ENCODE results near the gene BMP4. TPM values are rescaled to one million over a fixed set of nuclear protein-coding genes. Genes with fewer than 3 reads are reported as not detected.
A peak's percentile ranks its signal among the peaks of the same experiment; 100 is the strongest.

Gene BMP4
- total and polyA plus RNA-seq, 2 of the 13 experiments (the other 11 are each of a cell fraction or from before 2014, with no cell fraction given): 56.4 to 169 TPM

- Histone ChIP-seq H3K9me3 (ENCODE audit: low read length) (no peaks in the 10 kb centered on the region), H3K9ac (ENCODE audit: insufficient read depth, low read depth, low read length) (peak overlapping the region; percentile 93), H4K20me1 (ENCODE audit: insufficient read depth, low read length) (peaks cover 4% of the 10 kb centered on the region; the same call in 1 of the 2 replicates), H3K27me3 (ENCODE audit: control insufficient read depth in 1 of 2, insufficient read depth in 2 of 2, low read length in 2 of 2) (no peaks in the 10 kb centered on the region; a peak in 1 of 5 replicates), H3K4me2 (ENCODE audit: low read depth, low read length) (peak overlapping the region; percentile 75), H3K27ac (ENCODE audit: extremely low read length, insufficient read depth, low read length) (peak overlapping the region; percentile 85), H2AFZ (ENCODE audit: low read length) (peak overlapping the region; percentile 4), H3K4me3 (replicated peaks in 1 of 3; ENCODE audit: insufficient read depth in 1 of 3, low read depth in 2 of 3, low read length in 3 of 3) (peak overlapping the region in 1 of 3 experiments; percentile 92; a peak in 1 of 6 replicates), H3K36me3 (replicated peaks in 1 of 2; ENCODE audit: control insufficient read depth in 1 of 2, insufficient read depth in 2 of 2, low read length in 2 of 2) (peaks cover 0 to 5% of the 10 kb centered on the region in 2 experiments; a peak in 3 of 5 replicates), H3K4me1 (ENCODE audit: insufficient read depth, low read length) (peaks cover 55% of the 10 kb centered on the region), H3K79me2 (ENCODE audit: insufficient read depth, low read length) (peaks cover 45% of the 10 kb centered on the region)
- FAIRE-seq (peak; percentile 58), DNase-seq (ENCODE audit: low spot score) (peak; percentile 26), ATAC-seq (no peak)
- intact Hi-C loops (cut with micrococcal nuclease; ENCODE audit: unreplicated experiment): loop anchor here (2.0 to 5.0 kb wide), 5 partner anchors 91 to 395 kb away; no protein-coding TSS in a partner anchor
- no TSS peak for BruUV-seq (replicated peaks)
- in situ Hi-C loops (cut with HindIII; ENCODE audit: extremely low pct_ligation_motif_present, low pct_unique_long_range_greater_than_20kb): loop anchor here (5.0 to 10.0 kb wide), 3 partner anchors 220 to 387 kb away; no protein-coding TSS in a partner anchor
- POLR2A ChIA-PET: interaction anchor here (1.1 to 9.7 kb wide), 17 partner anchors 10 to 396 kb away, joined by 3 to 163 read pairs (median 14); no protein-coding TSS in a partner anchor
- CTCF ChIA-PET (ENCODE audit: low intra/inter-chr PET ratio, low total read pairs): no interaction called here
- TF ChIP-seq ZNF577 (CRISPR knock-in tag; IDR thresholded peaks at IDR 0.05; ENCODE audit: borderline replicate concordance, low read depth) (no peak), ZNF362 (CRISPR knock-in tag; IDR thresholded peaks at IDR 0.05; ENCODE audit: borderline replicate concordance) (no peak), ZBTB4 (CRISPR knock-in tag; IDR thresholded peaks at IDR 0.05; ENCODE audit: borderline replicate concordance) (no peak), SCMH1 (CRISPR knock-in tag; IDR thresholded peaks at IDR 0.05; ENCODE audit: borderline replicate concordance) (no peak), MBNL3 (CRISPR knock-in tag; conservative IDR thresholded peaks at IDR 0.05) (no peak), SOX6 (IDR thresholded peaks at IDR 0.05) (no peak), SOX6 (CRISPR knock-in tag; IDR thresholded peaks at IDR 0.05) (no peak), TEAD3 (CRISPR knock-in tag; optimal IDR thresholded peaks at IDR 0.05; ENCODE audit: borderline replicate concordance) (peak; percentile 39), STAT5B (CRISPR knock-in tag; IDR thresholded peaks at IDR 0.05) (no peak), TARDBP (CRISPR knock-in tag; IDR thresholded peaks at IDR 0.05) (peak; percentile 28; the same call in 1 of the 2 replicates), GFI1 (CRISPR knock-in tag; IDR thresholded peaks at IDR 0.05; ENCODE audit: borderline replicate concordance) (peak; percentile 45; the same call in 1 of the 2 replicates), NR2F1 (CRISPR knock-in tag; IDR thresholded peaks at IDR 0.05) (no peak), PRDM15 (CRISPR knock-in tag; IDR thresholded peaks at IDR 0.05) (no peak)
- TF ChIP-seq, protein P1, sequence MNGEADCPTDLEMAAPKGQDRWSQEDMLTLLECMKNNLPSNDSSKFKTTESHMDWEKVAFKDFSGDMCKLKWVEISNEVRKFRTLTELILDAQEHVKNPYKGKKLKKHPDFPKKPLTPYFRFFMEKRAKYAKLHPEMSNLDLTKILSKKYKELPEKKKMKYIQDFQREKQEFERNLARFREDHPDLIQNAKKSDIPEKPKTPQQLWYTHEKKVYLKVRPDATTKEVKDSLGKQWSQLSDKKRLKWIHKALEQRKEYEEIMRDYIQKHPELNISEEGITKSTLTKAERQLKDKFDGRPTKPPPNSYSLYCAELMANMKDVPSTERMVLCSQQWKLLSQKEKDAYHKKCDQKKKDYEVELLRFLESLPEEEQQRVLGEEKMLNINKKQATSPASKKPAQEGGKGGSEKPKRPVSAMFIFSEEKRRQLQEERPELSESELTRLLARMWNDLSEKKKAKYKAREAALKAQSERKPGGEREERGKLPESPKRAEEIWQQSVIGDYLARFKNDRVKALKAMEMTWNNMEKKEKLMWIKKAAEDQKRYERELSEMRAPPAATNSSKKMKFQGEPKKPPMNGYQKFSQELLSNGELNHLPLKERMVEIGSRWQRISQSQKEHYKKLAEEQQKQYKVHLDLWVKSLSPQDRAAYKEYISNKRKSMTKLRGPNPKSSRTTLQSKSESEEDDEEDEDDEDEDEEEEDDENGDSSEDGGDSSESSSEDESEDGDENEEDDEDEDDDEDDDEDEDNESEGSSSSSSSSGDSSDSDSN (CRISPR knock-in tag; IDR thresholded peaks at IDR 0.05): no peak
Measured at GRCh38 chr14:53957739-53958138, 1.1 kb upstream of the BMP4 start.

Data from HepG2 (cell line).